Astrocyte of the cerebellum (primary cell): ENCODE data around the gene EFTUD2.

Source experiments
- DNase-seq: peaks from one replicate; pipeline ENCODE4 v3.0.0-alpha.2; 2011; ENCODE audit warnings: low read depth
- H3K4me3 ChIP-seq: 2 replicates; pipeline ENCODE4 v1.5.1; 2011; ENCODE audit warnings: mild to moderate bottlenecking, low read depth, low read length, moderate library complexity
- in situ Hi-C: cut with HindIII; loops from 2 replicates; pipeline ENCODE4 v1.10.0; 2017; ENCODE audit warnings: low sequenced_read_pairs
- TF ChIP-seq, protein P1 (sequence below): IDR thresholded peaks from 2 replicates; pipeline ENCODE4 v1.5.1; 2012; ENCODE audit warnings: low read length, low read depth, moderate library complexity, mild to moderate bottlenecking; ENCODE audit errors: missing control alignments

EFTUD2 gene

DNA sequence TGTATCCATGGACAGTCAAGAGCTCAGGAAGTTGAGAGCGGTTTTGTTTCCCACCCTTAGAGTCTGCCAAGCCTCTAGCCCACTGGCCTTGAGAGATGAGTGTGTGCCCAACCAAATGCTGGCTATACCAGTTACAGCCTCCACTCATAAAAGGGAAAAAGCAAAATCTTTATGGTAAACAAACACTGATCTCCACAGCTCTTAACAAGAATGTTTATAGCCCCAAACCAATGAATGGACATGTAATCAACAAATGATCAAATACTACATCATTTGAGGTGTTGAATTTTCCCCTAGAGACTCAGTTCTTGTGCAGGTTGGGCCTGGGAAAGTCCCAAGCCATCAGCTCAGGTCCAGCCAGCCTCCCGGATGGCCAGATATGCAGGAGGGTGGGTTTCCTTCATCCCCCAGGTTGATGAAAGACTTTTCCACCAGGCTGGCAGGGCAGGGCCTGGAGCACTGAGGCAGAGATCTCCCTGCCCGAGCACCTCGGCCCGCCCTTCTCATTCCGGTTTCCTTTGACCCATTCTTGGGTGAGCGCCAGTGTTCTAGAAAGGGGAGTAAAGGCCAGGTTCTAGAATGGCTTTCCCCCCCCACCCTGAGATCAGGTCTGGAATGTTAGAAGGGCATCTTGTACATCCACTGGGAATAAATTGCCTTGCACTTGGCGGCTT, 3.9 kb upstream of the EFTUD2 start:
- TF ChIP-seq, protein P1, sequence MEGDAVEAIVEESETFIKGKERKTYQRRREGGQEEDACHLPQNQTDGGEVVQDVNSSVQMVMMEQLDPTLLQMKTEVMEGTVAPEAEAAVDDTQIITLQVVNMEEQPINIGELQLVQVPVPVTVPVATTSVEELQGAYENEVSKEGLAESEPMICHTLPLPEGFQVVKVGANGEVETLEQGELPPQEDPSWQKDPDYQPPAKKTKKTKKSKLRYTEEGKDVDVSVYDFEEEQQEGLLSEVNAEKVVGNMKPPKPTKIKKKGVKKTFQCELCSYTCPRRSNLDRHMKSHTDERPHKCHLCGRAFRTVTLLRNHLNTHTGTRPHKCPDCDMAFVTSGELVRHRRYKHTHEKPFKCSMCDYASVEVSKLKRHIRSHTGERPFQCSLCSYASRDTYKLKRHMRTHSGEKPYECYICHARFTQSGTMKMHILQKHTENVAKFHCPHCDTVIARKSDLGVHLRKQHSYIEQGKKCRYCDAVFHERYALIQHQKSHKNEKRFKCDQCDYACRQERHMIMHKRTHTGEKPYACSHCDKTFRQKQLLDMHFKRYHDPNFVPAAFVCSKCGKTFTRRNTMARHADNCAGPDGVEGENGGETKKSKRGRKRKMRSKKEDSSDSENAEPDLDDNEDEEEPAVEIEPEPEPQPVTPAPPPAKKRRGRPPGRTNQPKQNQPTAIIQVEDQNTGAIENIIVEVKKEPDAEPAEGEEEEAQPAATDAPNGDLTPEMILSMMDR, result no peak
- no peak overlapping the region for H3K4me3 ChIP-seq
- DNase-seq, result no peak
- in situ Hi-C loops, result no loop called here

DNA sequence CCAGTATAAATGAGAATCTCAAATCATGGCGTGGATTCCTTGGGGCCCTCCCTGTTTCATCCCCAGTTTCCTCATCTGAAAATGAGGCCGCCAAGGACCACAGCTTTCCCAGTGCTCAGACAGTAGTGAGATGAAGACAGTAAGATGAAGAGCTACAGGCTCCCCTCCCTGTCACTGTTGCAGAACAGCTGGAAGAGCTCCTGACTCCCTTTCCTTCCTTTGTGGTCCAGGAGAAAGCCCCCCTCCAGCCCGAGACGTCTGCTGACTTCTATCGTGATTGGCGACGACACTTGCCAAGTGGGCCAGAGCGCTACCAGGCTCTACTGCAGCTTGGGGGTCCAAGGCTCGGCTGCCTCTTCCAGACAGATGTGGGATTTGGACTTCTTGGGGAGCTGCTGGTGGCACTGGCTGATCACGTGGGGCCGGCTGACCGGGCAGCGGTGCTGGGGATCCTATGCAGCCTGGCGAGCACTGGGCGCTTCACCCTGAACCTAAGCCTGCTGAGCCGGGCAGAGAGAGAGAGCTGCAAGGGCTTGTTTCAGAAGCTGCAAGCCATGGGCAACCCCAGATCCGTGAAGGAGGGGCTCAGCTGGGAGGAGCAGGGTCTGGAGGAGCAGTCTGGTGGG, 3.0 kb upstream of the EFTUD2 start:
- TF ChIP-seq, protein P1, result no peak
- in situ Hi-C loops, result no loop called here
- no peak for DNase-seq
- H3K4me3 ChIP-seq, result no peak overlapping the region

DNA sequence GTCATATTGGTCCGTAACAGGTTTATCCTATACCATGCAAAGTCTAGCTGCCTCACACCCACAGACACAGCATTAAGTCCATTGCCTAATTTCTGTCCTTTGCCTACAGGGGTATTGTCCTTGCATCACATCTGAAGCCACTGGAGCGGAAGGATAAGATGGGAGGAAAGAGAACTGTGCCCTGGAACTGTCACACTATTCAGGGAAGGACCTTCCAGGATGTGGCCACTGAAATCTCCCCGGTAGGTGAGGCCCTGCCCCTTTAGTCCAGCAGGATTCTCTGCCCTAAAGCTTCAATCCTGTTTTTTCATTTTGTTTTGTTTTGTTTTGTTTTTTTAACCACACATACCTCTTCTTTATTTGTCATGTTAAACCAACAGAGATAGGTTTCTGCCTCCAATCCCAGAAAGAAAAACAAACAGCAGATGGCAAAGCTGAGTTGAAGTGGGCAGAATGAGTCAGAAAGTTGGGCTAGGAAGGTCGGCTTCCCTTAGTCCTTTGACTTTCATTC, 2.2 kb upstream of the EFTUD2 start:
- no peak overlapping the region for H3K4me3 ChIP-seq
- in situ Hi-C loops, result no loop called here
- no peak for DNase-seq
- TF ChIP-seq, protein P1, result peak; percentile 18

DNA sequence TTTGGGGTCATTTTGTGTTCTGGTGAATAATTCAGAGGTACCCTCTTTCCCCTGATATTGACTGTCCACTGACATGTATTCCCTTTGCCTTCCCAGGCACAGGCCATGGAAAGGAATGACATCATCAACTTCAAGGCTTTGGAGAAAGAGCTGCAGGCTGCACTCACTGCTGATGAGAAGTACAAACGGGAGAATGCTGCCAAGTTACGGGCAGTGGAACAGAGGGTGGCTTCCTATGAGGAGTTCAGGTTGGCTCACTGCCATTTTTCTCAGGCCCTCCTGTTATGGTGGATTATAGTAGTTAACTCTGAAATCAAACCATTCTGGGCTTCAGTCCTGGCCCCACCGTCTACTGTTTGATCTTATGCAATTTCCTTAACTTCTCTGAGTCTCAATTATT, 1.6 kb upstream of the EFTUD2 start:
- DNase-seq, result peak; percentile 88
- no peak overlapping the region for H3K4me3 ChIP-seq
- TF ChIP-seq, protein P1, result no peak
- in situ Hi-C loops, result no loop called here

DNA sequence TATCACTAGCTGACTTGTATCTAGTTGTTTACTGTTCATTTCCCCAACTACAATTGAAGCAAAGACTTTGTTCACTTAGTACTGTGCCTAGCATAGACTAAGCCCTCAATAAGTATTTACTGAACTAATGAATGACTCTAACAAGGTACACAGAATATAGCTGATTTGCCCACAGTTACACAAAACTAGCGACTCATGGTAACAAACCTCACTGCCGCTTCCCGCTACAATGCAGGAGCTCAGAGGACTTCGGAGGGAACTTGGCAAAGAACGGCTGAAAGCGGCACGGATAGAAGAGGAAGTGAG, 524 bp downstream of the EFTUD2 start:
- in situ Hi-C loops, result no loop called here
- peak overlapping the region; percentile 98 for H3K4me3 ChIP-seq
- TF ChIP-seq, protein P1, result no peak
- no peak for DNase-seq

DNA sequence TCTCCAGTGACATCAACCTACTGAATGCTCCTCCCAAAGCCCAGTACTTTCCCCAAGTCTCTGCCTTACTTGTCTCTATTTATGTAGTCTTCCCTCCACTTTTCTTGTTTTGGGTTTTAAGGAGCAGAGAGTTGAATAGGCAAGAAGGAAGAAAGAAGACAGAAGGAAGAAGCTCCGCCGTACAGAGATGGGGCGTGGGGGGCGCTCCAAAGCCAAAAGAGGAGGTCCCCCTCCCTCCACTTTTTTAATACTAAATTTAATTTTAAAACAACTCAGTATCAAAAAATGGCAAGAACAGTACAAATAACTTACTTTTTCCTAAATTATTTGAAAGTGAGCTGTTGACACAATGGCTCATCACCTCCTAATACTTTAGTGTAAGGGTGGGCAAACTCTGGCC, 4.6 kb downstream of the EFTUD2 start:
- in situ Hi-C loops, result no loop called here
- H3K4me3 ChIP-seq, result no peak overlapping the region
- DNase-seq, result no peak
- TF ChIP-seq, protein P1, result no peak
